ENCODE results near the gene PSRC1. TPM values are rescaled to one million over a fixed set of nuclear protein-coding genes. Genes with fewer than 3 reads are reported as not detected.

Gene PSRC1
- total RNA-seq, result 0.48 and 1.1 TPM in 2 replicates

GRCh38 chr1:109282952-109283747, at the start of gene PSRC1:
TSS of gene PSRC1 (minus strand) at chr1:109283145.

GRCh38 chr1:109306832-109307273, 23.9 kb upstream of the PSRC1 start, which contains the start of gene MYBPHL:
TSS of gene MYBPHL (minus strand) at chr1:109307011. CDS start at chr1:109306991, 20 bp downstream.

GRCh38 chr1:109248797-109249629, 33.9 kb downstream of the PSRC1 start, which contains the start of gene CELSR2:
TSS of gene CELSR2 (plus strand) at chr1:109249539. CDS start at chr1:109250080, 541 bp downstream.

Other genes starting within 250 kb of the PSRC1 start
- 16.4 and 24.1 TPM in 2 replicates for gene WDR47, start 241.0 kb downstream of the PSRC1 start, total RNA-seq
- gene TAF13, start 207.1 kb downstream of the PSRC1 start, total RNA-seq, result 67.4 and 106 TPM in 2 replicates
- 21.0 and 48.6 TPM in 2 replicates for gene TMEM167B, start 192.4 kb downstream of the PSRC1 start, total RNA-seq
- gene ELAPOR1, start 169.0 kb downstream of the PSRC1 start, total RNA-seq, result under 0.01 and 0.24 TPM in 2 replicates
- 439 and 442 TPM in 2 replicates for gene SARS1, start 69.2 kb downstream of the PSRC1 start, total RNA-seq
- 28.4 and 29.6 TPM in 2 replicates for gene CELSR2, start 33.6 kb downstream of the PSRC1 start, total RNA-seq
- 0.24 TPM in 1 of 2 replicates, not detected in the other for gene MYBPHL, start 23.9 kb upstream of the PSRC1 start, total RNA-seq
- gene SORT1, start 114.8 kb upstream of the PSRC1 start, total RNA-seq, result 14.9 and 16.4 TPM in 2 replicates
- 37.5 and 49.4 TPM in 2 replicates for gene PSMA5, start 143.3 kb upstream of the PSRC1 start, total RNA-seq
- not detected in 2 replicates for gene SYPL2, start 183.4 kb upstream of the PSRC1 start, total RNA-seq
- 0.96 and 1.1 TPM in 2 replicates for gene ATXN7L2, start 200.8 kb upstream of the PSRC1 start, total RNA-seq
- gene CYB561D1, start 210.9 kb upstream of the PSRC1 start, total RNA-seq, result 4.5 and 4.8 TPM in 2 replicates
- gene AMIGO1, start 226.6 kb upstream of the PSRC1 start, total RNA-seq, result 0.48 and 0.64 TPM in 2 replicates